HepG2 (cell line): ENCODE measurements around the gene RPUSD3. TPM values are rescaled to one million over a fixed set of nuclear protein-coding genes. Genes with fewer than 3 reads are reported as not detected.
A peak's percentile ranks its signal among the peaks of the same experiment; 100 is the strongest.

Source experiments
- E2F2 ChIP-seq: sonication (generic); formaldehyde crosslinking; IDR thresholded peaks from 2 replicates; pipeline ENCODE4 v1.4.0; 2020; ENCODE audit warnings: missing genetic modification reagents, borderline replicate concordance
- HNF1A ChIP-seq, 2 experiments: sonication (generic) in 1 of 2; formaldehyde crosslinking in 1 of 2; IDR thresholded peaks; 2 replicates each; pipeline versions ENCODE4 v1.4.0 to v1.6.1; 2016 to 2020; ENCODE audit warnings: borderline replicate concordance in 1 of 2, low read depth in 1 of 2, mild to moderate bottlenecking in 1 of 2, missing genetic modification reagents in 1 of 2
- SAP130 ChIP-seq: IDR thresholded peaks from 2 replicates; pipeline ENCODE4 v1.6.1; 2016; ENCODE audit warnings: low read depth
- SMAD1 ChIP-seq: sonication (generic); formaldehyde crosslinking; IDR thresholded peaks from 2 replicates; pipeline ENCODE4 v1.4.0; 2020; ENCODE audit warnings: missing genetic modification reagents, low read depth, mild to moderate bottlenecking, borderline replicate concordance
- ZBTB1 ChIP-seq: sonication (generic); formaldehyde crosslinking; IDR thresholded peaks from 2 replicates; pipeline ENCODE4 v1.4.0; 2020; ENCODE audit warnings: missing genetic modification reagents, borderline replicate concordance
- ZMYM2 ChIP-seq: sonication (generic); formaldehyde crosslinking; IDR thresholded peaks from 2 replicates; pipeline ENCODE4 v1.8.0; 2022; ENCODE audit warnings: mild to moderate bottlenecking, missing genetic modification reagents
- ZNF230 ChIP-seq: sonication (generic); formaldehyde crosslinking; IDR thresholded peaks from 2 replicates; pipeline ENCODE4 v1.4.0; 2020; ENCODE audit warnings: mild to moderate bottlenecking, missing genetic modification reagents
- ZNF274 ChIP-seq: sonication (generic); formaldehyde crosslinking; IDR thresholded peaks from 2 replicates; pipeline ENCODE4 v1.5.1; 2020; ENCODE audit warnings: mild to moderate bottlenecking, missing genetic modification reagents
- polyA plus RNA-seq, 8 experiments: library from polyadenylated mRNA; depleted of rRNA in 3 of 8; stranded (reverse) in 7 of 8; unstranded in 1 of 8; fragments of >200 nt; fragmentation: Illumina TruSeq in 4 of 8; extraction: Trizol in 4 of 8; gene quantifications; 2 replicates each; pipeline versions ENCODE4 v1.2.1 to v1.2.3, GENCODE V29; 2011 to 2016; ENCODE audit warnings: low read depth in 4 of 8, missing spikeins in 1 of 8, mixed read lengths in 1 of 8; ENCODE audit not compliant: insufficient read depth in 1 of 8
- total RNA-seq, 5 experiments: library from RNA; depleted of rRNA; stranded (reverse); fragments of >200 nt; fragmentation: Illumina TruSeq; extraction: Trizol; gene quantifications; 2 replicates each; pipeline ENCODE4 v1.2.3, GENCODE V29; 2016; ENCODE audit warnings: low read depth in 1 of 5
- TF ChIP-seq, protein P1 (sequence below): sonication (generic); formaldehyde crosslinking; IDR thresholded peaks from 2 replicates; pipeline ENCODE4 v1.8.0; 2022; ENCODE audit warnings: mild to moderate bottlenecking, missing genetic modification reagents
- TF ChIP-seq, protein P2 (sequence below): sonication (generic); formaldehyde crosslinking; IDR thresholded peaks from 2 replicates; pipeline ENCODE4 v1.4.0; 2020; ENCODE audit warnings: mild to moderate bottlenecking, missing genetic modification reagents

Gene RPUSD3
- total and polyA plus RNA-seq, 2 of the 13 experiments (the other 11 are each of a cell fraction or from before 2014, with no cell fraction given) = 32.1 to 48.7 TPM

DNA sequence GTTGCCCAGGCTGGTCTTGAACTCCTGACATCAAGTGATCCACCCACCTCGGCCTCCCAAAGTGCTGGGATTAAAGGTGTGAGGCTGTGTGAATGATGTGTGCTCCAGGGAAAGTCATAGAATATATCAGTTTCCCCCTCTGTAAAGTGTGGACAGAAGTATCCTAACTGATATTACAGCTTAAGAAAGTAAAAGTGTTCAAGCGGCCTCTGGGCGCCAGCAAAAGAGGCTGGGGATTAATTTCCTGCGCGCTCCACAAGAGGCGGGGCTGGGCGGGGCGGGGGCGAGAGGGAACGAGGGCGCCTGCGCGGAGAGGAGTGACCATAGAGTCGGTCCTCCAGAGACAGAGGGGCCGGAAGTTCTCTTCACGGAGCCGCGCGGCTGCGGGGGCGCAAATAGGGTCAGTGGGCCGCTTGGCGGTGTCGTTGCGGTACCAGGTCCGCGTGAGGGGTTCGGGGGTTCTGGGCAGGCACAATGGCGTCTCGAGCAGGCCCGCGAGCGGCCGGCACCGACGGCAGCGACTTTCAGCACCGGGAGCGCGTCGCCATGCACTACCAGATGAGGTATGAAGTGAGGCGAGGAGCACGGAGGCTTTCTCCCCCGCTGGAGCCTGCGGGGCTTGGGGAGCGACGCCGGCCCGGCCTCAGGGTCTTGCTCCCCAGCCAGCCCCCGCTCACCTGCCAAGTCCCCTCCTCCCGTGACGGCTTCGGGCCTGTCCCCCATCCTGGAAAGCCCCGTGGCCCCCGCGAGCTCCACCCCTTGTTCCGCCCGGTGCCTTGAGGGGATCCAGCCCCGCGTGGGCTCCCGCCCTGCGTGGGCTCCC lies 46.7 kb upstream of the RPUSD3 start, which contains the start of gene JAGN1 (continued):
- TF ChIP-seq HNF1A (IDR thresholded peaks at IDR 0.05; ENCODE audit: low read depth) (no peak), HNF1A (CRISPR knock-in tag; IDR thresholded peaks at IDR 0.05; ENCODE audit: borderline replicate concordance) (peak; percentile 83), ZBTB1 (CRISPR knock-in tag) (0 out of 2 replicates have a peak, but pooled peaks have one; percentile 56), ZMYM2 (CRISPR knock-in tag) (peak; percentile 82; the same call in 1 of the 2 replicates), ZNF230 (peak; percentile 88), SMAD1 (CRISPR knock-in tag) (peak; percentile 82; the same call in 1 of the 2 replicates), ZNF274 (CRISPR knock-in tag) (peak; percentile 67; the same call in 1 of the 2 replicates), E2F2 (CRISPR knock-in tag) (0 out of 2 replicates have a peak, but pooled peaks have one; percentile 41), SAP130 (CRISPR knock-in tag) (peak; percentile 88)
- TF ChIP-seq, protein P1, sequence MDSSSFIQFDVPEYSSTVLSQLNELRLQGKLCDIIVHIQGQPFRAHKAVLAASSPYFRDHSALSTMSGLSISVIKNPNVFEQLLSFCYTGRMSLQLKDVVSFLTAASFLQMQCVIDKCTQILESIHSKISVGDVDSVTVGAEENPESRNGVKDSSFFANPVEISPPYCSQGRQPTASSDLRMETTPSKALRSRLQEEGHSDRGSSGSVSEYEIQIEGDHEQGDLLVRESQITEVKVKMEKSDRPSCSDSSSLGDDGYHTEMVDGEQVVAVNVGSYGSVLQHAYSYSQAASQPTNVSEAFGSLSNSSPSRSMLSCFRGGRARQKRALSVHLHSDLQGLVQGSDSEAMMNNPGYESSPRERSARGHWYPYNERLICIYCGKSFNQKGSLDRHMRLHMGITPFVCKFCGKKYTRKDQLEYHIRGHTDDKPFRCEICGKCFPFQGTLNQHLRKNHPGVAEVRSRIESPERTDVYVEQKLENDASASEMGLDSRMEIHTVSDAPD (CRISPR knock-in tag) = 0 out of 2 replicates have a peak, but pooled peaks have one; percentile 28
- TF ChIP-seq, protein P2, sequence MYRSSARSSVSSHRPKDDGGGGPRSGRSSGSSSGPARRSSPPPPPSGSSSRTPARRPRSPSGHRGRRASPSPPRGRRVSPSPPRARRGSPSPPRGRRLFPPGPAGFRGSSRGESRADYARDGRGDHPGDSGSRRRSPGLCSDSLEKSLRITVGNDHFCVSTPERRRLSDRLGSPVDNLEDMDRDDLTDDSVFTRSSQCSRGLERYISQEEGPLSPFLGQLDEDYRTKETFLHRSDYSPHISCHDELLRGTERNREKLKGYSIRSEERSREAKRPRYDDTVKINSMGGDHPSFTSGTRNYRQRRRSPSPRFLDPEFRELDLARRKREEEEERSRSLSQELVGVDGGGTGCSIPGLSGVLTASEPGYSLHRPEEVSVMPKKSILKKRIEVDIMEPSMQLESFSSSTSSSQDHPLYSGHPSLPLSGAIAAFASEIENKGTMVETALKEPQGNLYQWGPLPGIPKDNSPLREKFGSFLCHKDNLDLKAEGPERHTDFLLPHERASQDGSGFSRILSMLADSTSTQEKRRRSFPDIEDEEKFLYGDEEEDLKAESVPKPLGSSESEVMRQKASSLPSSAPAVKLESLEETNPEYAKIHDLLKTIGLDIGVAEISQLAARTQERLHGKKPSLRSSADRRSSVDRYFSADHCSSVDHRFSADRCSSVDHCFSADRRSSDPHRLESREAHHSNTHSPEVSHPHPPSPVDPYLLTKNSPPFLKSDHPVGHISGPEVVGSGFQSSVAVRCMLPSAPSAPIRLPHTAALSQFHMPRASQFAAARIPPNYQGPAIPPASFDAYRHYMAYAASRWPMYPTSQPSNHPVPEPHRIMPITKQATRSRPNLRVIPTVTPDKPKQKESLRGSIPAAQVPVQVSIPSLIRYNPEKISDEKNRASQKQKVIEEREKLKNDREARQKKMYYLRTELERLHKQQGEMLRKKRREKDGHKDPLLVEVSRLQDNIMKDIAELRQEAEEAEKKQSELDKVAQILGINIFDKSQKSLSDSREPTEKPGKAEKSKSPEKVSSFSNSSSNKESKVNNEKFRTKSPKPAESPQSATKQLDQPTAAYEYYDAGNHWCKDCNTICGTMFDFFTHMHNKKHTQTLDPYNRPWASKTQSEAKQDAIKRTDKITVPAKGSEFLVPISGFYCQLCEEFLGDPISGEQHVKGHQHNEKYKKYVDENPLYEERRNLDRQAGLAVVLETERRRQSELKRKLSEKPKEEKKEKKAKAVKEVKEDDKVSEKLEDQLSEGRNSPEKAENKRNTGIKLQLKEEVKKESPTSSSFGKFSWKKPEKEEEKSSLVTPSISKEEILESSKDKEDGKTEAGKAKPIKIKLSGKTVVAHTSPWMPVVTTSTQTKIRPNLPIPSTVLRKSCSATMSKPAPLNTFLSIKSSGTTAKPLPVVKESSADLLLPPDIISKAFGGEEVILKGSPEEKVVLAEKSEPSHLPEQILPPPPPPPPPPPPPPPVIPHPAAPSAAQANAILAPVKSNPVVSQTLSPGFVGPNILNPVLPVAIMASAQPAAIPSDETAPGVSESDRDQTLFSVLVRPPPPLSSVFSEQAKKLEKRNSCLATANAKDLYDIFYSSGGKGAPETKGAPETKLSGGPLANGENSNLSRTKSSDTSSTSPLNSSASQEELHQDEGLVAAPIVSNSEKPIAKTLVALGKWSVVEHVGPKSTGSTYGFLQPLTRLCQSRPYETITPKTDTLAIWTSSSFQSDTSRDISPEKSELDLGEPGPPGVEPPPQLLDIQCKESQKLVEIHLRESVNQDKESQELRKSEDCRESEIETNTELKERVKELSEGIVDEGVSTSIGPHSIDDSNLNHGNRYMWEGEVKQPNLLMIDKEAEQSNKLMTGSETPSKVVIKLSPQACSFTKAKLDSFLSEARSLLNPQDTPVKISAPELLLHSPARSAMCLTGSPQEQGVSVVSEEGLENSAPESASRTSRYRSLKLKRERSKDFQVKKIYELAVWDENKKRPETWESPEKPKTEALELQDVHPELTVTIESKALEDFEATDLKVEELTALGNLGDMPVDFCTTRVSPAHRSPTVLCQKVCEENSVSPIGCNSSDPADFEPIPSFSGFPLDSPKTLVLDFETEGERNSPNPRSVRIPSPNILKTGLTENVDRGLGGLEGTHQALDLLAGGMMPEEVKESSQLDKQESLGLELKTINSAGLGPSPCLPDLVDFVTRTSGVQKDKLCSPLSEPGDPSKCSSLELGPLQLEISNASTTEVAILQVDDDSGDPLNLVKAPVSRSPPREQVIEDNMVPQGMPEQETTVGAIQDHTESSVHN (CRISPR knock-in tag) = no peak
